Colonic mucosa (tissue), 4 donors: ENCODE results near the gene ACACB. TPM values are rescaled to one million over a fixed set of nuclear protein-coding genes. Genes with fewer than 3 reads are reported as not detected.

ENCODE experiments used
- DNase-seq: peaks from one replicate; pipeline ENCODE4 v3.0.0-alpha.2; 2020
- H3K27ac ChIP-seq: fragments of 200-600 bp; one replicate; pipeline ENCODE4 v1.8.0; 2021
- H3K27me3 ChIP-seq: fragments of 200-600 bp; one replicate; pipeline ENCODE4 v1.8.0; 2021
- H3K36me3 ChIP-seq: fragments of 200-600 bp; one replicate; pipeline ENCODE4 v1.8.0; 2021
- H3K4me1 ChIP-seq: fragments of 200-600 bp; one replicate; pipeline ENCODE4 v1.8.0; 2021; ENCODE audit warnings: mild to moderate bottlenecking
- H3K4me3 ChIP-seq: fragments of 200-600 bp; one replicate; pipeline ENCODE4 v1.8.0; 2021
- H3K9ac ChIP-seq, 2 donors: one replicate each; pipeline ENCODE4 v1.7.0; 2013; ENCODE audit warnings: control low read depth in 2 of 2, low read depth in 2 of 2, low read length in 2 of 2
- H3K9me3 ChIP-seq: fragments of 200-600 bp; one replicate; pipeline ENCODE4 v1.8.0; 2021
- CTCF ChIP-seq: fragments of 200-600 bp; IDR thresholded peaks from one replicate; pipeline ENCODE4 v1.8.0; 2022; ENCODE audit warnings: antibody characterized with exemption, mild to moderate bottlenecking
- intact Hi-C: fragments of 100-400 bp; cut with DNase I; formaldehyde crosslinking; loops from one replicate; pipeline ENCODE4 v1.14.1; 2022
- total RNA-seq, 2 donors: library from RNA; stranded (reverse); fragmentation: NEBNext Ultra II Directional in 1 of 2; extraction: Animal tissue kit (Norgen Biotek cat#: 25700) in 1 of 2; gene quantifications; one replicate each; pipeline ENCODE4 v1.2.1, GENCODE V29; 2021
- donor health status: healthy.
- donor health status: DM: no; HTN: no; CAD: no.
- donor health status: DM: no; HTN: no; CAD: no.

The ACACB gene
- total RNA-seq, 2 donors from 2014 or later = 21.3 to 32.8 TPM

GRCh38 chr12:109259545-109259895 is 143.1 kb downstream of the ACACB start:
- Histone ChIP-seq H3K4me1 (no peaks in the 10 kb centered on the region), H3K4me3 (no peak overlapping the region), H3K9me3 (no peaks in the 10 kb centered on the region), H3K27ac (no peak overlapping the region), H3K27me3 (no peaks in the 10 kb centered on the region), H3K9ac (no peak overlapping the region), H3K36me3 (no peaks in the 10 kb centered on the region)
- intact Hi-C loops = no loop called here
- TF ChIP-seq CTCF = no peak
- no peak for DNase-seq

GRCh38 chr12:109261087-109261486 is 144.7 kb downstream of the ACACB start:
- TF ChIP-seq CTCF = no peak
- intact Hi-C loops = loop anchor here (10.0 kb wide), 1 partner anchor 146 kb away; the partner anchor contains the start of gene ACACB
- Histone ChIP-seq H3K36me3 (no peaks in the 10 kb centered on the region), H3K4me3 (no peak overlapping the region), H3K9me3 (no peaks in the 10 kb centered on the region), H3K27me3 (no peaks in the 10 kb centered on the region), H3K4me1 (no peaks in the 10 kb centered on the region), H3K27ac (no peak overlapping the region), H3K9ac (no peak overlapping the region)
- no peak for DNase-seq

- no peak for DNase-seq
- Histone ChIP-seq H3K36me3 (no peaks in the 10 kb centered on the region), H3K27me3 (no peaks in the 10 kb centered on the region), H3K9me3 (no peaks in the 10 kb centered on the region), H3K27ac (no peak overlapping the region), H3K4me1 (no peaks in the 10 kb centered on the region), H3K9ac (no peak overlapping the region), H3K4me3 (no peak overlapping the region)
- TF ChIP-seq CTCF = no peak
- intact Hi-C loops = loop anchor here (10.0 kb wide), 1 partner anchor 147 kb away; the partner anchor contains the start of gene ACACB
These were observed 145.6 kb downstream of the ACACB start for GRCh38 chr12:109261939-109262338.

GRCh38 chr12:109263439-109263838 is 147.1 kb downstream of the ACACB start:
- DNase-seq = no peak
- no peak for TF ChIP-seq CTCF
- Histone ChIP-seq H3K9ac (no peak overlapping the region), H3K9me3 (no peaks in the 10 kb centered on the region), H3K4me3 (no peak overlapping the region), H3K27me3 (no peaks in the 10 kb centered on the region), H3K27ac (no peak overlapping the region), H3K4me1 (no peaks in the 10 kb centered on the region), H3K36me3 (no peaks in the 10 kb centered on the region)
- intact Hi-C loops = loop anchor here (10.0 kb wide), 1 partner anchor 149 kb away; the partner anchor contains the start of gene ACACB

- Histone ChIP-seq H3K9me3 (no peaks in the 10 kb centered on the region), H3K27me3 (no peaks in the 10 kb centered on the region), H3K36me3 (no peaks in the 10 kb centered on the region), H3K4me3 (no peak overlapping the region), H3K27ac (no peak overlapping the region), H3K9ac (no peak overlapping the region), H3K4me1 (no peaks in the 10 kb centered on the region)
- intact Hi-C loops = loop anchor here (2.0 to 10.0 kb wide), 2 partner anchors 120 to 150 kb away; partner anchors contain the start of gene ACACB
- peak; percentile 85 for DNase-seq
- TF ChIP-seq CTCF = peak; percentile 66
These were observed 147.9 kb downstream of the ACACB start for GRCh38 chr12:109264095-109264942.
